Cerebellar cortex (tissue), 1 donor: ENCODE measurements around the gene GNPTAB.
"Not testable (repeated sequence)": the region's sequence is repeated elsewhere in the genome, so short reads cannot be mapped to it uniquely, and the experiment has no call there.

Experiments
- DNase-seq: peaks from one replicate; pipeline ENCODE4 v3.0.0-alpha.2; 2015; ENCODE audit warnings: low spot score

Gene GNPTAB

DNA sequence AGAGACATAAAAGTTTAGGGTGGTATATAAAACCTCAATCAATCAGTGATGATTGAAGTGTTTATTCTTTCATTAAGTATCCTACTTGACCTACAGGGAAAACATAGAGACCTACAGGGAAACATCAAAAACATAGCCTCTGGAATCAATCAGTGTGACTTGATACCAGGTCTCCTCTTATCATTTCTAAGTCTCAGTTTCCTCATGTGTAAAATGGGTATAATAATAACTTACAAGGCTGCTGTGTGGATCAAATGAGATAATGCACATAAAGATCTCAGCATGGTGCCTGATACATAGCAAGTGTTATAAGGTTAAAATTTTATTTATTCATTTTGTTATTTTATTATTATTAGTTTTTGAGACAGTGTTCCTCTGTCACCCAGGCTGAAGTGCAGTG is 22.2 kb upstream of the GNPTAB start:
- no peak for DNase-seq

DNA sequence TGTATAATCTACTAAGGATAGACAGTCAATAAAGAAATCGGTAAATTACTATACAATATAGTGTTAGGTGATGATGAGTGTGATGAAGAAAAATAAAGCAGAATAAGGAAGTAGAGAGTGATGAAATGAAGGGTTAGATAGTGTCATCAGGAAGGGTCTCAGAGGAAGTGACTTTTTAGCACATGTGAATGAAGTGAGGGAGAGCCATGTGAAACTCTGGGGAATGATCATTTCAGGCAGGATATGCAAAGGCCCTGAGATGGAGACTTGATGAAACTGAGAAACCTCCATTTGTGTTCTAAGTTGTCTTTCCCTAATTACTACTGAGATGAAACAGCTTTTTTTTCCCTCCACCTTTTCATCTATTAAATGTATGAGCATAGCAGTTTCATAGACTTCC is 19.4 kb upstream of the GNPTAB start:
- DNase-seq, result no peak

DNA sequence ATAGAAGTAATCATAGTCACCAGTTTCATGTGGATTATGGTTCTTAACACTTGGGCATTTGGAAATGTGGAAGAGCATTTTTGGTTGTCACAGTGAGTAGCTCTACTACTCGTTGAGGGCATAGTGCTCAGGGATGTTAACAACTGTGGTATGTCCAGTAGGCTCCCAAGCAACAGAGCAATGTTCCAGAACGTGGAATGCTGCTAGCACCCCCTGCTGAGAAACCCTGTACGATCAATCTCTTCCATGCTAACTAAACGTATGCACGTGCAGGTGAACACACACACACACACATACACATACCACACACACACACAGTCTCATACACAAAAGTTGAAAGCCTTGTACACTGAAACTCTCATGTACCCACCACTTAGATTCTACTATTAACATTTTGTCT is 16.6 kb upstream of the GNPTAB start:
- DNase-seq, result no peak

DNA sequence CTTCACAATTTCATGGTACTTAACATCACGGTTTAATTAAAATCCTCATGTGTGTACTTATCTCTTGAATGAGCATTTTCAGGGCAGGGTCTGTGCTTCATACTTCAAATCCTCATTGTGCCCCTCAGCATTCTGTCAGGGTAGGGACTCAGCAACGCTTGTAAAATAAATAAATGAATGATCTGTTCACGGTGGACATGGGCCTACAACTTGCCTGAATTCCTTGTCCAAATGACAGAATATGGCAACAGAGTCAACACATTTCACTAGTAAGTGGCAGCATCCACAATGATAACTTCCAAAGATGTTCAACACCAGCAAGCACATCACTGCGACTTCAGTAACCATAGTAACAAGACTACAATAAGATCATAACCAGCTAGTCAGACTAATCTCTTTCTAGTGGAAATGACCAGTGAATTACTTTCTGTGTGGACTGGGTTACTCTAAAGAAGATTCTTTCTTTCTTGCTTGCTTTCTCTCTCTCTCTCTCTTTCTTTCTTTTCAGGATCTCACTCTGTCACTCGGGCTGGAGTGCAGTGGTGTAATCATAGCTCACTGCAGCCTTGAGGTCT is 14.5 kb upstream of the GNPTAB start:
- DNase-seq, result no peak

DNA sequence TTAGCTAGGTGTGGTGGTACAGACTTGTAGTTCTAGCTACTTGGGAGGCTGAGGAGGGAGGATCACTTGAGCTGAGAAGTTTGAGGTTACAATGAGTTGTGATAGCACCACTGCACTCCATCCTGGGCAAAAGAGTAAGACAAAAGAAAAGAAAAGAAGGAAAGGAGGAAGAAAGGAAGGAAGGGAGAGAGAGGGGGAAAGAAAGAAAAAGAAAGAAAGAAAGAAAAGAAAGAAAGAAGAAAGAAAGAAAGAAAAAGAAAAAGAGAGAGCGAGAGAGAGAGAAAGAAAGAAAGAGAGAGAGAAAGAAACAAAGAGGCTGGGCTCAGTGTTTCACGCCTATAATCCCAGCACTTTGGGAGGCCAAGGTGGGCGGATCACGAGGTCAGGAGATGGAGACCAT is 10.3 kb upstream of the GNPTAB start:
- DNase-seq, result no peak

DNA sequence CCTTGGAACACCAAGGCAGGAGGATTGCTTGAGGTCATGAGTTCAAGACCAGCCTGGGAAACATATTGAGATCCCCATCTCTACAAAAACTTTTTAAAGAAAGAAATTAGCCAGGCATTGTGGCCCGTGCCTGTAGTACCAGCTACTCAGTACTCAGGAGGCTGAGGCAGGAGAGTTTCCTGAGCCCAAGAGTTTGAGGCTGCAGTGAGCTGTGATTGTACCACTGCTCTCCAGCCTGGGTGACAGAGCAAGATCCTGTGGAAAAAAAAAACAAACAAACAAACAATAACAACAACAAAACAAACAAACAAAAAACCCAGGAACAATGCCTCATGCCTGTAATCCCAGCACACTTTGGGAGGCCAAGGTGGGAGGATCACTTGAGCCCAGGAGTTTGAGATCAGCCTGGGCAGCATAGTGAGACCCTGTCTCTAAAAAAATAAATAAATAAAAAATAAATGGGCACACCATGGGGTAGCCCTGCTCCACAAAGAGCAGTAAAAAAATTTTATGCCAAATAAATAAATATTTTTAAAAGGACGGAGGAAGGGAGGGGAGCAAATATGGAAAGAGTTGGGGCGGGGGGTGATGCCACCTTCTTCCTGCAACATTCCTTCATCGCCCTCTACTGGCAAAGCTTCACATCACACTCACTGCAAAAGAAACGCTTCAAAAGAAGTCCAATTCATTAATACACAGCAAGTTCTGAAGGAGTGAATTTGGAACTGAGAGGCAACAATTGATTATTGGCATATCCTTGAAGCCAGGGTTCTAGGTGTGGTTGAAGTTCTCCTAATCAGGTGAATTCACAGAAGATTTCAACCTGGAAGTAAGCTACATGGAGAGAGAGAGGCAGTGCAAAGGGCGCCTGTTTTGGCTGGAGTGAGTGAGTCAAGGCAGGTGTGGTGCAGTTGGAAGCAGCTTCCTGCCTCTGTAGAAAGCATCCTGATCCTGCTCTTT is 8.8 kb upstream of the GNPTAB start:
- DNase-seq, result peak; percentile 74

DNA sequence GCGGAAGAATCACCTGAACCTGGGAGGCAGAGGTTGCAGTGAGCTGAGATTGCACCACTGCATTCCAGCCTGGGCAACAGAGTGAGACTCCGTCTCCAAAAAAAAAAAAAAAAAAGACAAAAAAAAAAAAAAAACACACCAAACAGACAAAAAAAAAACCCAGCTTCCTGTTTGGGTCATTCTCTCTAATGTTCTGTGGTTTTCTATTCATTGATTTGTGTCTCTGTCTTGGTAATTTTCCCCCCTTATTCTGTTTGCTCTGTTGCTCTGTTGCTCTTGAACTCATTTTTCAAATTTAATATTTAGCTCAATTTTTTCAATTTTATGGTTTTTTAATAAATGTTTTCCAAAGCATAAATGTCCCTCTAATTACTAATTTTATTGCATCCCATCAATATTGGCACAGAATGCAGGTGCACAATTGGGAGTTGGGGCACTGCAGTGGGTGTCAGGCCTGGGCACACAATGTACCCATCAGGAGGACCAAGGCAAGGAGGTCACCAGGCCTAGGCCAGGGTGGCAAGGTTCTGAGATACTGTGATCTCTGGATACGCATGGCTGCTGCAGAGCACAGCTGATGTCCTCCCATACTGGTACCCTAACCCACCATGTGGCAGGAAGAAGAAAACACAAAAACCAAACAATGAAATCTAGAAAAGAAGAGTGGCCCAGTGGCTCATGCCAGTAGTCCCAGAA is 8.0 kb upstream of the GNPTAB start:
- no peak for DNase-seq

DNA sequence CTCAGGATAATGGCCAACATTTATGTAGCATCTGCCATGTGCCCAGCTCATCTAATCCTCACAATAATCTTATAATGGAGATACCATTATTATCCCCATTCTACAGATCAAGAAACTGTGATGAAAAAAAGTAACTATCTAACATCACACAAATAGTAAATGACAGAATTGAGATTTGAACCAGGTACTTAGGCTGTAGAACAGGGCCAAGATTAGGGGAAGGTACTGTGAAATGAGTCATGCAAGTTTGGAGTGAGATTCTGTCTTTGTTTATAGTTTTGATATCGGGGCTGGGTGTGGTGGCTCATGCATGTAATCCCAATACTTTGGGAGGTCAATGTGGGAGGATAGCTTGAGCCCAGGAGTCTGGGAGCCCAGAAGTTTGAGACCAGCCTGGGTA is 1.3 kb upstream of the GNPTAB start:
- DNase-seq, result no peak

DNA sequence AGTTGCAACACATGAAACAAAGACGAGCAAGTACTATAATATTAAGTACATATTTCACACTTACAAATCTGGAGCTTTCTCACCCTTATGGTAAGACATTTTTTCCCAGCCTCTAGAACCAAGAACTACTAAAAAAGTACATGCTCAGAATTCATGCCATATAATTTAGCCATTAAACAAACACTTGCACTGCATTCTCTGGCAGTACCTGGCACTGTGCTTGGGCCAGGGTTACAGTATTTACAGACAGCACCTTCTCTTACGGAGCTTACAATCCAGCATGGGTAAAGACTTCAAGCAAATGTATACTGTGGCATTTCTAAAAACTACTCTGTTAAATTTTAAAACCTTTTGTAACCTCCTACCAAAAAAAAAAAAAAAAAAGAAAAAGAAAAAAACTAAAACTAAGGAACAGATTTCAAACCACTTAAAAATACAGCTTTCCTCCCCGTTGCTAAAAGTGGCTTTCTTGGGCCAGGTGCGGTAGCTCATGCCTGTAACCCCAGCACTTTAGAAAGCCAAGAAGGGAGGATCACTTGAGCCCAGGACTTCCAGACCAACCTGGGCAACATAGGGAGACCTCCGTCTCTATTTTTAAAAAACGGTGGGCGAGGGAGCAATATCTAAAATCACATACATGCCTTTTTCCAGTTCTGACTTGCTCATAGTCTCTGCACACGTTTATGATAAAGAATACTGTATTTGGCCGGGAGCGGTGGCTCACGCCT is 956 bp downstream of the GNPTAB start:
- DNase-seq, result peak; percentile 60

DNA sequence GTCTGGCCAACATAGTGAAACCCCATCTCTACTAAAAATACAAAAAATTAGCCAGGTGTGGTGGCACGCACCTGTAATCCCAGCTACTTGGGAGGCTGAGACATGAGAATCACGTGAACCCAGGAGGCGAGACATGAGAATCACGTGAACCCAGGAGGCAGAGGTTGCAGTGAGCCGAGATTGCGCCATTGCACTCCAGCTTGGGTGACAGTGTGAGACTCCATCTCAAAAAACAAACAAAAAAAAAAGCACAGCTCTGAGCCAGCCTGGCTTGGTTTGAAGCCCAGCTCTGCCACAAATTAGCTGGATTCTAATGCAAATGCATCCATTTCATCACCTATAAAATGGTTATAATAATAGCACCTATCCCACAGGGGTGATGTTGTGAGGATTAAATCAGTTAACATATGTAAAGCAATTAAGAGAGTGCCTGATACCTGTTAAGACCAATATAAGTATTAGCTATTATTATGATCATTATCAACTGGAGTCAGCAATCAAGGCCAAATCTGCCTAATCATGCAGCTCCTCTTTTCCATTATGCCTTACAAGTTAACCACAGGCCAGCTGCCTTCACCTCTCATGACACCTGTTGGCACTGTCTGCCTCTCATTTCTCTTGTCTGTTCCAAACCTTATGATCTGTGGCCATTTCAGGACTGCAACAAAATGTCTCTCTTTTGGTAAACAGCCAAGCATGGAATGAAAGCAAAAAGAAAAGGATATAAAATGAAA is 2.1 kb downstream of the GNPTAB start:
- peak; percentile 8 for DNase-seq

DNA sequence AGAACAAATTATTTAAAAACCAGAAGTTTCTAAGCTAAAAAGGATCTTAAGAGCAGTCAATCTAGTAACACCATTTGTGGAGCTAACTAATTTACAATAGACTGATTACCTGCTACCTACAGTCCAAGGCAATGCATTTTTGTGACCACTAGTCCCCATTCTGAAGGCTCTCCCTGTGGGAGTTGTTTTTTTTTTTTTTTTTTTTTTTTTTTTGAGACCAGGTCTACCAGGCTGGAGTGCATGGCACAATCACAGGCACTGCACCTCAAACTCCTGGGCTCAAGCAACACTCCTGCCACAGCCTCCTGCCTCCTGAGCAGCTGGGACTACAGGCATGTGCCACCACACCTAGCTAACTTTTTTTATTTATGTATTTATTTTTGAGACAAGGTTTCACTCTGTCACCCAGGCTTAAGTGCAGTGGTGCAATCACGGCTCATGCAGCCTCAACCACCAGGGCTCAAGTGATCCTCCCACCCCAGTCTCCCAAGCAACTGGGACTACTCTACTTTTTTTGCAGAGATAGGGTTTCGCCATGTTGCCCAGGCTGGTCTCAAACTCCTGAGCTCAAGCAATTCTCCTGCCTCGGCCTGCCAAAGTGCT is 3.9 kb downstream of the GNPTAB start:
- no peak for DNase-seq

DNA sequence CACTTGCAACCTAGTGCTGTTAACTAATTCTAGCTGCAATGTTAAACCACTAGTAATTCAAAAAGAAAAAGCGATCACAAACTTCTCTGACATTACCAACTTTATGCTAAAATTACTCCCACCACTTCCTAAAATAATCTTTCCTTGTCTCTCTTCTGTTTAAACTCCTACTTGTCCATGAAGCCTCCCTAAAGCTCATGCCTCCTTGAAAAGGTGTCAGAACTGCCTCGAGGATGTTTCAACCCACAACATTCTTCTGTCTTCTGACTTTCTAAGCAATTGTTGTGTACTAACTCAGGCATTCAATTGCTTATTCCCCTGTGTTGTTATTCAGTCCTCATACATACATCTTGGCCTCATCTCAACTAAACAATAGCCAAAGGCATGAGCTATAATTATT is 5.9 kb downstream of the GNPTAB start:
- DNase-seq, result no peak

DNA sequence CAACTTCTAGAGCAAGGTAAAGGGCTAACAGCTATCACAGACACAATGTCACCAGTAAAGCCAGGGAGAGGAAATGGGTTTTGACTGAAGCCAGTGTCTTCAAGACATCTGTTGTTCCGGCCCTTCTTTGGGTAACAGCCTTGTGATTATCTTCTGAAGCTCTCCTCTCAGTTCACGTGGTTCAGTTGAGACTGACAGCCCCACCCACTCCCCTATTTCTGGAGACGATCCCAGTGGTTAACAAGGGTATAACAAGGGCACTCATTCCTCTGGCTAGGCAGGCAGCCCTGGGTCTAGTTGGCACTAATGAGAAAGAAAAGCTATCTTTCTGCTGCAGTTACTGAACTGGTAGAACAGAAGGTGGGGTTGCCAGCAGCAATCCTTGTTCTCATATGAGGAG is 6.9 kb downstream of the GNPTAB start:
- peak; percentile 50 for DNase-seq

DNA sequence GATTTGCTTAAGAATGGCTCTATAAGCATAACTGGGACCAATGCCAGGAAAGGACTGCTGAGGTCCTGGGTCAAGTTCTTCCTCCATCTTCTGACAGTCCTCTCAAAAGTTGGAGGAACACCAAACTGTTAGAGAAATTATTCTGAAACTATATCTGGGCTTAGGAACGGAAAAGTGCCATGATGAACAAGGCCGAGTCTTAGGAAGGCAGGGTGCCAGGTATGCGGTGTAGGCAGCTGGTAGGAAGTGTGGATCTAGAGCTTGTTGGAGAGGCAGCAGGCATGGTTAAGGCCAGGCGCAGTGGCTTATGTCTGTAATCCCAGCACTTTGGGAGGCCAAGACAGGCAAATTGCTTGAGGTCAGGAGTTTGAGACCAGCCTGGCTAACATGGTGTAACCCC is 7.7 kb downstream of the GNPTAB start:
- DNase-seq, result no peak

DNA sequence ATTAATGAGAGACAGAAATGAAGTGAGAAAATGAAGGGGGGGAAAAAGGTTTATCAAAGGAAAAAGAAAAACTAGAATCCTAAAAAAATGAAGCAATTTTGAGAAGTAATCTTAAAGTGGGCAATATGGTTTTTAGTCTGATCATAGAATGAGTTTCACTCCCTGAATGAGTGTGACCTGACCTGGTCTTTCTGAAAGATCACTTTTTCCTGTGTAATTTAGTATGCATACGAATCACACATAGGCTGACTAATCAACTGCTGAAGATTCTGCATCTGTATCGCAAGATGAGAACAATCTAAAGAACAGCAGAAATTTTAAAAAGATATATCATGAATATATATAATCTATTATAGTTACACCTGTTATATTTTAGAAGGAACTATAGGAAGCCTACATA is 11.3 kb downstream of the GNPTAB start:
- no peak for DNase-seq

DNA sequence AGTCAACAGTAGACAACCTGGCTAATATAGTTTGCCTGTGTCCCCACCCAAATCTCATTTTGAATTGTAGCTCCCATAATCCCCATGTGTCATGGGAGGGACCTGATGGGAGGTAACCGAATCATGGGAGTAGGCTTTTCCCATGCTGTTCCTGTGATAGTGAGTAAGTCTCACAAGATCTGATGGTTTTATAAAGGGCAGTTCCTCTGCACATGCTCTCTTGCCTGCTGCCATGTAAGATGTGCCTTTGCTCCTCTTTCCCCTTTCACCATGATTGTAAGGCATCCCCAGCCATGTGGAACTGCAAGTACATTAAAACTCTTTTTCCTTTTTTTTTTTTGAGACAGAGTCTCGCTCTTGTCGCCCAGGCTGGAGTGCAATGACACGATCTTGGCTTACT is 12.1 kb downstream of the GNPTAB start:
- not testable (repeated sequence) for DNase-seq

DNA sequence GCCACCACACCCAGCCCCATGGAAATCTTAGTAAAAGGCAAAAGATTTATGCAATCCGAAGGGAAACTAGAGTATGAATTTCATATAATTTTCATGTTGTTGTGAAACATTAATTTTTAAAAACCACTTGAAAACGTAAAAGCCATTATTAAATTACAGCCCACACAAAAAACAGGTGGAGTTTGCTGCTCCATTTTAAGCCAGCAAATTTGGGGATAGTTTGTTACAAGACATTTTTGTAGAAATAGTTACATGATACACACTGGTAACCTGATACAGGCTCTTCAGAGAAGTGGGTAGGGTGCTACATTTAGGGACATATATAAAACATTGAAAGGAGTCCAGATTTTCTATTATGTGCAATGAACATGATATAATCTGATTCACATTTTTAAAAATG is 17.6 kb downstream of the GNPTAB start:
- DNase-seq, result no peak

DNA sequence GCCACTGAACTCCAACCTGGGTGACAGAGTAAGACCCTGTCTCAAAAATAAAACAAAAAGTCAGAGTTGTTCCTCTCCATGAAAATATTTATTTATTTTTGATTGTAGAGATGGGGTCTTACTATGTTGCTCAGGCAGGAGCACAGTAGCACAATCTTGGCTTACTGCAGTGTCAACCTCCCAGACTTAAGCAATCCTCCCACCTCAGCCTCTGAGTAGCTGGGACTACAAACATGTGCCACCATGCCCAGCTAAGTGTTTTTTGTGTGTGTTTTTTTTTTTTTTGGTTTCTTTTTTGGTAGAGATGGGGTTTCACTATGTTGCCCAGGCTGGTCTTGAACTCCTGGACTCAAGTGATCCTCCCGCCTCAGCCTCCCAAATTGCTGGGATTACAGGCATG is 18.0 kb downstream of the GNPTAB start:
- not testable (repeated sequence) for DNase-seq

DNA sequence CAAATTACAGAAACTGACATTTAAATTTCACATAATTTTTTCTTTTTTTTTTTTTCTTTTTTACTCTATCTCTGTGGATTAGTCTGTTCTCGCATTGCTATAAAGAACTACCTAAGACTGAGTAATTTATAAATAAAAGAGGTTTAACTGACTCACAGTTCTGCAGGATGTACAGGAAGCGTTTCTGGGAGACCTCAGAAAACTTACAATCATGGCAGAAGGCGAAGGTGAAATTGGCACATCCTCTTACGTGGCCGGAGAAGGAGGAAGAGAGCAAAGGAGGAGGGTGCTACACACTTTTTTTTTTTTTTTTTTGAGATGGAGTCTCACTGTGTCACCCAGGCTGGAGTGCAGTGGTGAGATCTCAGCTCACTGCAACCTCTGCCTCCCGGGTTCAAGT is 19.4 kb downstream of the GNPTAB start:
- not testable (repeated sequence) for DNase-seq

DNA sequence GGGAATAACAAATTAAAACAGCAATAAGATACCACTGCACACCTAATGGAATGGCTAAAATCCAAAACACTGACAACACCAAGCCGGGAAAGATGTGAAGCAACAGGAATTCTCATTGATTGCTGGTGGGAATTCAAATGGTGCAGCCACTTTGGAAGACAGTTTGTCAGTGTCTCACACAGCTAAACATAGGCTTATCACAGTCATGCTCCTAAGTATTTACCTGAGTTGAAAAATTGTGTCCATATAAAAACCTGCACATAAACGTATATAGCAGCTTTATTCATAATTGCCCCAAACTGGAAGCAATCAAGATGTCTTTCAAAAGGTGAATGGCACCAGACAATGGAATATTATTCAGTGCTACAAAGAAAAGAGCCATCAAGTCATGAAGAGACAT is 21.6 kb downstream of the GNPTAB start:
- DNase-seq, result no peak

DNA sequence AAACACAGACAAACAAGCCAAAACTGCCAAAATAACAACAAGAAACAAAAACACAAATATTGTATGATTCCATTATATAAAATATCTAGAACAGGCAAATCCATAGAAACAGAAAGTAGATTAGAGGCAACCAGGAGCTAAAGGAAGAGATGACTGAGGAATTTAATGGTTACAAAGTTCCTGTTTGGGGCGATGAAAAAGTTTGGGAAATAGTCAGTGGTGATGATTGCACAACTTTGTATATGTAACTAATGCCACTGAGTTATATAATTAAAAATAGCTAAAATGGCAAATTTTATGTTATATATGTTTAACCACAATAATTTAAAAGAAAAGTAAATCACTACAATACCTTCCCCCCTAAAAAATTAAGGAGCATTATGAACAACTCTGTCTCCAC is 24.5 kb downstream of the GNPTAB start:
- DNase-seq, result no peak
